Peyer's patch (tissue), 4 donors: Measurements from ENCODE around the gene C17orf100. TPM values are rescaled to one million over a fixed set of nuclear protein-coding genes. Genes with fewer than 3 reads are reported as not detected.

Experiments used
- DNase-seq, 3 donors: peaks; one replicate each; pipeline ENCODE4 v3.0.0-alpha.2; 2017 to 2019
- H3K27ac ChIP-seq, 4 donors: fragments of 200-600 bp; sonication (generic); one replicate each; pipeline ENCODE4 v1.5.1; 2016 to 2019
- H3K27me3 ChIP-seq, 2 donors: fragments of 200-600 bp; sonication (generic); one replicate each; pipeline ENCODE4 v1.5.1; 2019
- H3K36me3 ChIP-seq, 3 donors: fragments of 200-600 bp; sonication (generic); one replicate each; pipeline ENCODE4 v1.5.1; 2016 to 2019
- H3K4me1 ChIP-seq, 4 donors: fragments of 200-600 bp; sonication (generic); one replicate each; pipeline ENCODE4 v1.5.1; 2016 to 2019
- H3K4me3 ChIP-seq, 4 donors: fragments of 200-600 bp; sonication (generic); 1 replicate in 3 of 4; 2 replicates in 1 of 4; pipeline ENCODE4 v1.5.1; 2016 to 2019; ENCODE audit warnings: mild to moderate bottlenecking in 1 of 4
- H3K9me3 ChIP-seq, 4 donors: fragments of 200-600 bp; sonication (generic); one replicate each; pipeline ENCODE4 v1.5.1; 2016 to 2019; ENCODE audit warnings: mild to moderate bottlenecking in 1 of 4
- CTCF ChIP-seq, 6 experiments: fragments of 450-650 bp in 4 of 6; fragments of 200-600 bp in 2 of 6; sonication (generic) in 1 of 6; IDR thresholded peaks; one replicate each; pipeline ENCODE4 v1.5.1; 2017 to 2019; ENCODE audit warnings: antibody characterized with exemption in 6 of 6, mild to moderate bottlenecking in 3 of 6, moderate library complexity in 1 of 6
- POLR2A ChIP-seq, 2 donors: fragments of 450-650 bp; IDR thresholded peaks; one replicate each; pipeline ENCODE4 v1.5.1; 2017; ENCODE audit warnings: antibody characterized with exemption in 2 of 2, mild to moderate bottlenecking in 2 of 2, moderate library complexity in 2 of 2
- total RNA-seq, 4 donors: library from RNA; depleted of rRNA; stranded (reverse); fragments of >200 nt; gene quantifications; one replicate each; pipeline ENCODE4 v1.1.0, GENCODE V29; 2016

Gene C17orf100
- total RNA-seq, 4 donors from 2014 or later = 2.3 to 16.5 (median 3.1) TPM

DNA sequence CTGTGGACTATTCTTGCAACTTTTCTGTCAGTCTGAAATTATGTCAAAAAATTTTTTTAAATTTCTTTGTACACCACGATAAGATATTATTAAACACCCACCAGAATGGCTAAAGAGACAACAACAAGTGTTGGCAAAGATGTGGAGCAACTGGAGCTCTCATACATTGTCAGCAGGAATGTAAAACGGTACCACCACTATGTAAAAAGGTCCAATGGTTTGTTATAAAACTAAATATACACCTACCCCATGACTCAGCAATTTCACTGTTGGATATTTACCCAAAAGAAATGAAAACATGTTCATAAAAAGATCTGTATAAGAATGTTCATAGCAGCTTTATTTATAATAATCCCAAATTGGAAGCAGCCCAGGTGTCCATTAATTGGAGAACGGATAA is 18.3 kb upstream of the C17orf100 start:
- no peak overlapping the region for H3K4me3 ChIP-seq
- H3K36me3 ChIP-seq = peaks cover 0 to 48% (median 0%) of the 10 kb centered on the region in 3 donors
- H3K27ac ChIP-seq = no peak overlapping the region
- no peak for TF ChIP-seq POLR2A (IDR thresholded peaks at IDR 0.05)
- TF ChIP-seq CTCF (IDR thresholded peaks at IDR 0.05) = no peak
- DNase-seq = no peak
- H3K9me3 ChIP-seq = no peaks in the 10 kb centered on the region
- no peaks in the 10 kb centered on the region for H3K27me3 ChIP-seq
- H3K4me1 ChIP-seq = peaks cover 0 to 2% (median 0%) of the 10 kb centered on the region in 4 donors

GRCh38 chr17:6636105-6636504 is 15.5 kb upstream of the C17orf100 start:
- H3K4me3 ChIP-seq = no peak overlapping the region
- peaks cover 0 to 33% (median 0%) of the 10 kb centered on the region in 3 donors for H3K36me3 ChIP-seq
- H3K27me3 ChIP-seq = no peaks in the 10 kb centered on the region
- no peak overlapping the region for H3K27ac ChIP-seq
- no peak for DNase-seq
- H3K9me3 ChIP-seq = no peaks in the 10 kb centered on the region
- no peak for TF ChIP-seq POLR2A (IDR thresholded peaks at IDR 0.05)
- TF ChIP-seq CTCF (IDR thresholded peaks at IDR 0.05) = no peak
- H3K4me1 ChIP-seq = peaks cover 0 to 17% (median 10%) of the 10 kb centered on the region in 4 donors

GRCh38 chr17:6636616-6637457 is 14.7 kb upstream of the C17orf100 start:
- H3K4me1 ChIP-seq = peaks cover 2 to 20% (median 10%) of the 10 kb centered on the region in 4 donors
- H3K4me3 ChIP-seq = no peak overlapping the region
- H3K36me3 ChIP-seq = peaks cover 0 to 26% (median 0%) of the 10 kb centered on the region in 3 donors
- DNase-seq = no peak
- H3K27me3 ChIP-seq = no peaks in the 10 kb centered on the region
- no peak overlapping the region for H3K27ac ChIP-seq
- H3K9me3 ChIP-seq = no peaks in the 10 kb centered on the region
- TF ChIP-seq CTCF (IDR thresholded peaks at IDR 0.05) (no peak), POLR2A (IDR thresholded peaks at IDR 0.05) (no peak)

DNA sequence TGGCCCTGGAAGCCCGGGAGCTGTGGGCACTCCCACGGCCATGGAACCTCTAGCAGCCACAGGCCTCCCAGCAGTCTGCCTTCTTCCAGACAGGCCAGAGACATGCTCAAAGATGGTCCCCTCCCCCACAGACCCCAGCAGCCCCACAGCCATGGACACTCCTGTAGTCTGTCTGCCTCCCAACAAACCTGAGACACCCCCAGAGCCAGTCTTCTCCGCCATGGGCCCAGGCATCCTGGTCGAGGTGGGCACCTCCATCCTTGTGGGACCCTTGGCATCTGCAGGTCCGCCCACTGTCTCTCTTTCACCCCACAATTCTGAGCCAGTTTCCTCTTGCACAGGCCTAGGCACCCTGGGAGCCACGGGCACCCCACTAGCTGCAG is 14.1 kb upstream of the C17orf100 start:
- no peak for TF ChIP-seq POLR2A (IDR thresholded peaks at IDR 0.05)
- TF ChIP-seq CTCF (IDR thresholded peaks at IDR 0.05) = no peak

GRCh38 chr17:6638046-6638908 is 13.3 kb upstream of the C17orf100 start:
- H3K27ac ChIP-seq = no peak overlapping the region
- peaks cover 0 to 21% (median 0%) of the 10 kb centered on the region in 3 donors for H3K36me3 ChIP-seq
- no peaks in the 10 kb centered on the region for H3K9me3 ChIP-seq
- no peak for DNase-seq
- H3K27me3 ChIP-seq = no peaks in the 10 kb centered on the region
- H3K4me3 ChIP-seq = no peak overlapping the region
- peaks cover 5 to 27% (median 11%) of the 10 kb centered on the region in 4 donors for H3K4me1 ChIP-seq
- TF ChIP-seq POLR2A (IDR thresholded peaks at IDR 0.05) (no peak), CTCF (IDR thresholded peaks at IDR 0.05) (no peak)

More for the DNA sequence above, 14.1 kb upstream of the C17orf100 start:
- DNase-seq = no peak
- Histone ChIP-seq H3K27ac (no peak overlapping the region), H3K27me3 (no peaks in the 10 kb centered on the region), H3K9me3 (no peaks in the 10 kb centered on the region), H3K4me3 (no peak overlapping the region), H3K4me1 (peaks cover 5 to 26% (median 11%) of the 10 kb centered on the region in 4 donors), H3K36me3 (peaks cover 0 to 21% (median 0%) of the 10 kb centered on the region in 3 donors)
